ENCODE measurements around the gene DICER1.

DICER1 gene

DNA sequence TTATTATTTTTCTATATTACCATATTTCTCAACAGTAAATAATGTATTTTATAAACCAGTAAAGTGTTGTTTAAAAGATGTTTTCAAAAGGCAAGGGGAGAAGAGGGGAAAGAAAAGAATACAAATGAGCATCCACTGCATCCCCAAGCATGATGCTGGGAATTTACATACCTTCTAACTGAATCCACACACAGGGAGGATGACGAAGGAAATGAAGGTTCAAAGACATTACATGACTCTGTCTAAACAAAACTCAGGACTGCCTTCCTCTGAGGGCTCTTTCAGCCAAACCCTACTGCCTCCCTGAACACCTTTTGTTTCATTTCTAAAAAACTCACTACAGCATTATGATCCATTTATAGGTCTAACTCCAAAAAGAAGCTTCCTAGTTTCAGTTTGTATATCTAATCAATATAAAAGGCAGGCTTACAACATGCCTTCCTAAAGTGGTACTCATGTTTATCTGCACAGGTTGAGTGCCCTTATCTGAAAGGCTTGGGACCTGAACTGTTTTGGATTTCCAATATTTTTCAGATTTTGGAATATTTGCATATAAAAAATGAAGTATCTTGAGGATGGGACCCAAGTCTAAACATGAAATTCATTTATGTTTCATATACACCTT lies 30.3 kb downstream of the DICER1 start:
- Histone ChIP-seq H3K4me3 (ENCODE audit: low read length) (no peak overlapping the region), H3K9ac (ENCODE audit: low read length) (no peak overlapping the region), H3K4me1 (ENCODE audit: control insufficient read depth, insufficient read depth, low read length) (peaks cover 6% of the 10 kb centered on the region), H3K36me3 (ENCODE audit: control insufficient read depth, insufficient read depth, low read length) (peaks cover 9% of the 10 kb centered on the region), H3K27me3 (ENCODE audit: control insufficient read depth, insufficient read depth, low read length) (no peaks in the 10 kb centered on the region), H3K9me3 (ENCODE audit: control insufficient read depth, low read length) (no peaks in the 10 kb centered on the region)

GRCh38 chr14:95125915-95126314 lies 31.4 kb downstream of the DICER1 start:
- H3K36me3 ChIP-seq (ENCODE audit: control insufficient read depth, insufficient read depth, low read length), result peaks cover 9% of the 10 kb centered on the region

GRCh38 chr14:95125221-95125620 lies 32.1 kb downstream of the DICER1 start:
- Histone ChIP-seq H3K4me1 (ENCODE audit: control insufficient read depth, insufficient read depth, low read length) (peaks cover 6% of the 10 kb centered on the region), H3K36me3 (ENCODE audit: control insufficient read depth, insufficient read depth, low read length) (peaks cover 9% of the 10 kb centered on the region), H3K9ac (ENCODE audit: low read length) (no peak overlapping the region), H3K9me3 (ENCODE audit: control insufficient read depth, low read length) (no peaks in the 10 kb centered on the region), H3K27me3 (ENCODE audit: control insufficient read depth, insufficient read depth, low read length) (no peaks in the 10 kb centered on the region), H3K4me3 (ENCODE audit: low read length) (no peak overlapping the region)

More at GRCh38 chr14:95125915-95126314, 31.4 kb downstream of the DICER1 start:
- peaks cover 6% of the 10 kb centered on the region for H3K4me1 ChIP-seq (ENCODE audit: control insufficient read depth, insufficient read depth, low read length)
- H3K4me3 ChIP-seq (ENCODE audit: low read length), result no peak overlapping the region
- H3K9ac ChIP-seq (ENCODE audit: low read length), result no peak overlapping the region
- no peaks in the 10 kb centered on the region for H3K9me3 ChIP-seq (ENCODE audit: control insufficient read depth, low read length)
- no peaks in the 10 kb centered on the region for H3K27me3 ChIP-seq (ENCODE audit: control insufficient read depth, insufficient read depth, low read length)

GRCh38 chr14:95123891-95124579 lies 33.3 kb downstream of the DICER1 start:
- no peak overlapping the region for H3K9ac ChIP-seq (ENCODE audit: low read length)
- H3K4me1 ChIP-seq (ENCODE audit: control insufficient read depth, insufficient read depth, low read length), result peaks cover 6% of the 10 kb centered on the region
- H3K27me3 ChIP-seq (ENCODE audit: control insufficient read depth, insufficient read depth, low read length), result no peaks in the 10 kb centered on the region
- peaks cover 9% of the 10 kb centered on the region for H3K36me3 ChIP-seq (ENCODE audit: control insufficient read depth, insufficient read depth, low read length)
- H3K9me3 ChIP-seq (ENCODE audit: control insufficient read depth, low read length), result no peaks in the 10 kb centered on the region
- H3K4me3 ChIP-seq (ENCODE audit: low read length), result no peak overlapping the region

GRCh38 chr14:95122621-95122945 lies 34.7 kb downstream of the DICER1 start:
- Histone ChIP-seq H3K4me3 (ENCODE audit: low read length) (no peak overlapping the region), H3K9me3 (ENCODE audit: control insufficient read depth, low read length) (no peaks in the 10 kb centered on the region), H3K36me3 (ENCODE audit: control insufficient read depth, insufficient read depth, low read length) (peaks cover 9% of the 10 kb centered on the region)

DNA sequence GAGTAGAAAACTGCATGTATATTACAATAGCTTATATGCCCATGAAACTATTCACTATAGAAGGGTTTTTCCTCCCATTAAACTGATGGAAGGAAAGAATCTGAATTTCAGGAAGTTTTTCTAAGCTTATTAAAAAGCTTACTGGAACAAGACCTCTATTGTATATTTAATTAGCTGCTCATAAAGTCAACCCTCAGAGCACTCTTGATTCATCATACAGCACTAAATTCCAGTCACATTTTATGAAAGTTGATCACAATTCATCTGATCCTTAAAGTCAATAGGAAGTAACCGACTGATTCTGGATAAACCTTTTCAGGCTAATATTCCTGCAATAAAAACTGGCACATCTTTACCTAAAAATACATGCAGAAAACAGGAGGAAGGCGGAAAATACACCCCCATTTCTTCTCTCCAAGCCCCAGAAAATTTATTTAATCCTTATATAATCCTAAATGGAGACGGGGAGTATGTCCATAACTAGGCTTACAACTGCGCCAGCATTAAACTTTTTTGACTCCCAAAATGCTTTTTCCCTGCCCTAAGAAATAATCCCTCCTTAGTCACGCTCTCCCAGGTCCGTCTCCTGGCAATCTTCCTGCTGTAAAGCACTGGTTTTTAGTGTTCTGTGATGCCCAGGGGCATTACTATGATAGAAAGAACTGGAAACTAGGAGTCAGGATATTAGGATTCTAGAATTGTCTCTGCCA lies 35.3 kb downstream of the DICER1 start:
- H3K36me3 ChIP-seq (ENCODE audit: control insufficient read depth, insufficient read depth, low read length), result peaks cover 9% of the 10 kb centered on the region

More at GRCh38 chr14:95122621-95122945, 34.7 kb downstream of the DICER1 start:
- Histone ChIP-seq H3K9ac (ENCODE audit: low read length) (no peak overlapping the region), H3K27me3 (ENCODE audit: control insufficient read depth, insufficient read depth, low read length) (no peaks in the 10 kb centered on the region), H3K4me1 (ENCODE audit: control insufficient read depth, insufficient read depth, low read length) (no peaks in the 10 kb centered on the region)

GRCh38 chr14:95119336-95119735 lies 38.0 kb downstream of the DICER1 start:
- Histone ChIP-seq H3K9me3 (ENCODE audit: control insufficient read depth, low read length) (no peaks in the 10 kb centered on the region), H3K9ac (ENCODE audit: low read length) (no peak overlapping the region), H3K36me3 (ENCODE audit: control insufficient read depth, insufficient read depth, low read length) (peaks cover 6% of the 10 kb centered on the region), H3K4me1 (ENCODE audit: control insufficient read depth, insufficient read depth, low read length) (no peaks in the 10 kb centered on the region), H3K27me3 (ENCODE audit: control insufficient read depth, insufficient read depth, low read length) (no peaks in the 10 kb centered on the region), H3K4me3 (ENCODE audit: low read length) (no peak overlapping the region)

More for the DNA sequence above, 35.3 kb downstream of the DICER1 start:
- no peak overlapping the region for H3K9ac ChIP-seq (ENCODE audit: low read length)
- no peaks in the 10 kb centered on the region for H3K4me1 ChIP-seq (ENCODE audit: control insufficient read depth, insufficient read depth, low read length)
- H3K4me3 ChIP-seq (ENCODE audit: low read length), result no peak overlapping the region
- H3K9me3 ChIP-seq (ENCODE audit: control insufficient read depth, low read length), result no peaks in the 10 kb centered on the region
- H3K27me3 ChIP-seq (ENCODE audit: control insufficient read depth, insufficient read depth, low read length), result no peaks in the 10 kb centered on the region

GRCh38 chr14:95117937-95118721 lies 39.2 kb downstream of the DICER1 start:
- Histone ChIP-seq H3K27me3 (ENCODE audit: control insufficient read depth, insufficient read depth, low read length) (no peaks in the 10 kb centered on the region), H3K9ac (ENCODE audit: low read length) (no peak overlapping the region), H3K4me3 (ENCODE audit: low read length) (no peak overlapping the region), H3K36me3 (ENCODE audit: control insufficient read depth, insufficient read depth, low read length) (no peaks in the 10 kb centered on the region), H3K9me3 (ENCODE audit: control insufficient read depth, low read length) (no peaks in the 10 kb centered on the region), H3K4me1 (ENCODE audit: control insufficient read depth, insufficient read depth, low read length) (no peaks in the 10 kb centered on the region)

- Histone ChIP-seq H3K9me3 (ENCODE audit: control insufficient read depth, low read length) (no peaks in the 10 kb centered on the region), H3K4me1 (ENCODE audit: control insufficient read depth, insufficient read depth, low read length) (no peaks in the 10 kb centered on the region), H3K27me3 (ENCODE audit: control insufficient read depth, insufficient read depth, low read length) (no peaks in the 10 kb centered on the region), H3K9ac (ENCODE audit: low read length) (no peak overlapping the region), H3K4me3 (ENCODE audit: low read length) (no peak overlapping the region), H3K36me3 (ENCODE audit: control insufficient read depth, insufficient read depth, low read length) (peaks cover 4% of the 10 kb centered on the region)
Measured at GRCh38 chr14:95113476-95113875, 43.9 kb downstream of the DICER1 start.

GRCh38 chr14:95111507-95112164 lies 45.7 kb downstream of the DICER1 start:
- H3K36me3 ChIP-seq (ENCODE audit: control insufficient read depth, insufficient read depth, low read length), result peaks cover 4% of the 10 kb centered on the region
- no peaks in the 10 kb centered on the region for H3K4me1 ChIP-seq (ENCODE audit: control insufficient read depth, insufficient read depth, low read length)
- no peak overlapping the region for H3K9ac ChIP-seq (ENCODE audit: low read length)
- H3K4me3 ChIP-seq (ENCODE audit: low read length), result no peak overlapping the region
- no peaks in the 10 kb centered on the region for H3K27me3 ChIP-seq (ENCODE audit: control insufficient read depth, insufficient read depth, low read length)
- H3K9me3 ChIP-seq (ENCODE audit: control insufficient read depth, low read length), result no peaks in the 10 kb centered on the region

GRCh38 chr14:95110178-95110577 lies 47.2 kb downstream of the DICER1 start:
- peaks cover 4% of the 10 kb centered on the region for H3K36me3 ChIP-seq (ENCODE audit: control insufficient read depth, insufficient read depth, low read length)
- no peaks in the 10 kb centered on the region for H3K4me1 ChIP-seq (ENCODE audit: control insufficient read depth, insufficient read depth, low read length)
- H3K9me3 ChIP-seq (ENCODE audit: control insufficient read depth, low read length), result no peaks in the 10 kb centered on the region
- H3K9ac ChIP-seq (ENCODE audit: low read length), result no peak overlapping the region
- no peak overlapping the region for H3K4me3 ChIP-seq (ENCODE audit: low read length)
- no peaks in the 10 kb centered on the region for H3K27me3 ChIP-seq (ENCODE audit: control insufficient read depth, insufficient read depth, low read length)
